Natural killer cell (primary cell): ENCODE measurements around the gene HADHB. TPM values are rescaled to one million over a fixed set of nuclear protein-coding genes. Genes with fewer than 3 reads are reported as not detected.

Experiments used
- ATAC-seq, 3 donors: fragments of 150-1000 bp in 2 of 3; fragments of 200-7000 bp in 1 of 3; cut with Tn5 transposase; 1 replicate in 1 of 3; 2 replicates in 2 of 3; pipeline ENCODE4 v1.10.0; 2021; ENCODE audit warnings: mild to moderate bottlenecking in 2 of 3, moderate library complexity in 2 of 3
- DNase-seq, 2 donors: peaks; one replicate each; pipeline versions ENCODE4 v3.0.0 to v3.0.0-alpha.2; 2013 to 2021; ENCODE audit warnings: mixed read lengths in 1 of 2
- H3K27ac ChIP-seq: one replicate; pipeline ENCODE4 v1.5.1; 2013; ENCODE audit warnings: mild to moderate bottlenecking, low read length
- H3K27me3 ChIP-seq: one replicate; pipeline ENCODE4 v1.6.1; 2013; ENCODE audit warnings: low read length; ENCODE audit not compliant: control insufficient read depth, insufficient read depth
- H3K36me3 ChIP-seq: one replicate; pipeline ENCODE4 v1.6.1; 2013; ENCODE audit warnings: low read length; ENCODE audit not compliant: control insufficient read depth, insufficient read depth
- H3K4me1 ChIP-seq: one replicate; pipeline ENCODE4 v1.6.1; 2013; ENCODE audit warnings: low read length; ENCODE audit not compliant: control insufficient read depth, insufficient read depth
- H3K4me3 ChIP-seq: one replicate; pipeline ENCODE4 v1.5.1; 2013; ENCODE audit warnings: low read length
- H3K9me3 ChIP-seq: one replicate; pipeline ENCODE4 v1.6.1; 2013; ENCODE audit warnings: low read length; ENCODE audit not compliant: control insufficient read depth, insufficient read depth
- H3K27ac Mint-ChIP-seq, 2 donors: one replicate each; pipeline ENCODE4 v1.8.0; 2022; ENCODE audit warnings: mild to moderate bottlenecking in 2 of 2, mixed read lengths in 2 of 2, moderate library complexity in 1 of 2
- H3K27me3 Mint-ChIP-seq, 2 donors: one replicate each; pipeline ENCODE4 v1.8.0; 2022; ENCODE audit warnings: low read depth in 2 of 2, mixed read lengths in 2 of 2
- H3K36me3 Mint-ChIP-seq: one replicate; pipeline ENCODE4 v1.8.0; 2022; ENCODE audit warnings: mixed read lengths
- H3K4me1 Mint-ChIP-seq, 2 donors: one replicate each; pipeline ENCODE4 v1.8.0; 2022; ENCODE audit warnings: mixed read lengths in 2 of 2
- H3K4me3 Mint-ChIP-seq: one replicate; pipeline ENCODE4 v1.8.0; 2022; ENCODE audit warnings: mild to moderate bottlenecking, moderate library complexity, mixed read lengths
- H3K9me3 Mint-ChIP-seq, 2 donors: one replicate each; pipeline ENCODE4 v1.8.0; 2022; ENCODE audit warnings: mixed read lengths in 2 of 2
- WGBS: methylation state at CpG from one replicate; pipeline ENCODE4 v1.1.7; 2013; ENCODE audit warnings: missing lambda C conversion rate; ENCODE audit not compliant: insufficient coverage; 5-methylcytosine and 5-hydroxymethylcytosine counted together
- intact Hi-C: fragments of 100-400 bp; cut with micrococcal nuclease; formaldehyde crosslinking; loops from one replicate; pipeline ENCODE4 v1.14.2; 2022
- total RNA-seq, 4 donors: library from RNA; stranded (reverse); fragments of 120-200 nt in 1 of 4; gene quantifications; one replicate each; pipeline versions ENCODE4 v1.2.3 to v1.2.4, GENCODE V29; 2013 to 2022
- TF ChIP-seq, protein P1 (sequence below): fragments of 200-600 bp; IDR thresholded peaks from one replicate; pipeline ENCODE4 v1.8.0; 2022; ENCODE audit warnings: antibody characterized with exemption

HADHB gene
- total RNA-seq, 3 donors from 2014 or later (not counting 1 experiment from before 2014, with no cell fraction given) = 43.1 to 58.8 (median 53.0) TPM

DNA sequence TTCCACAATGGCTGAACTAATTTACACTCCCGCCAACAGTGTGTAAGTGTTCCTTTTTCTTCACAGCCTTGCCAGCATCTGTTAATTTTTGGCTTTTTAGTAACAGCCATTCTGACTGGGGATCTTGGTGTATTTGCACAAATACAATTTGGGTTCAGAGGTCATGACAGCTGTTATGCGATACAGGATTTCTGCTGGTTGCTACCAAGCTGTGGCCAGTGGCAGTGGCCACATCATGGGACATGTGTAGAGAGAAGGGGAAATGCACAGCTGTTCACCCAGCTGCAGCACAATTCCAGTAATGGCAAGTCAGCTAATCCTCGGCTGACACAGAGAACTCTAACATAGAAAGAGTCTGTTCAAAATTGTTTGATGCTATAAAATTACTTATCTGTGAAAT is 80.2 kb downstream of the HADHB start:
- H3K4me1 Mint-ChIP-seq = peaks cover 3% of the 10 kb centered on the region in 2 donors
- H3K27ac Mint-ChIP-seq = no peak overlapping the region
- WGBS = 68% methylated on average over 2 of the region's 3 CpGs
- Histone ChIP-seq H3K36me3 (no peaks in the 10 kb centered on the region), H3K9me3 (no peaks in the 10 kb centered on the region), H3K27me3 (no peaks in the 10 kb centered on the region), H3K4me1 (no peaks in the 10 kb centered on the region), H3K27ac (no peak overlapping the region), H3K4me3 (no peak overlapping the region)
- H3K9me3 Mint-ChIP-seq = no peaks in the 10 kb centered on the region
- H3K36me3 Mint-ChIP-seq = no peaks in the 10 kb centered on the region
- H3K4me3 Mint-ChIP-seq = no peak overlapping the region
- TF ChIP-seq, protein P1, sequence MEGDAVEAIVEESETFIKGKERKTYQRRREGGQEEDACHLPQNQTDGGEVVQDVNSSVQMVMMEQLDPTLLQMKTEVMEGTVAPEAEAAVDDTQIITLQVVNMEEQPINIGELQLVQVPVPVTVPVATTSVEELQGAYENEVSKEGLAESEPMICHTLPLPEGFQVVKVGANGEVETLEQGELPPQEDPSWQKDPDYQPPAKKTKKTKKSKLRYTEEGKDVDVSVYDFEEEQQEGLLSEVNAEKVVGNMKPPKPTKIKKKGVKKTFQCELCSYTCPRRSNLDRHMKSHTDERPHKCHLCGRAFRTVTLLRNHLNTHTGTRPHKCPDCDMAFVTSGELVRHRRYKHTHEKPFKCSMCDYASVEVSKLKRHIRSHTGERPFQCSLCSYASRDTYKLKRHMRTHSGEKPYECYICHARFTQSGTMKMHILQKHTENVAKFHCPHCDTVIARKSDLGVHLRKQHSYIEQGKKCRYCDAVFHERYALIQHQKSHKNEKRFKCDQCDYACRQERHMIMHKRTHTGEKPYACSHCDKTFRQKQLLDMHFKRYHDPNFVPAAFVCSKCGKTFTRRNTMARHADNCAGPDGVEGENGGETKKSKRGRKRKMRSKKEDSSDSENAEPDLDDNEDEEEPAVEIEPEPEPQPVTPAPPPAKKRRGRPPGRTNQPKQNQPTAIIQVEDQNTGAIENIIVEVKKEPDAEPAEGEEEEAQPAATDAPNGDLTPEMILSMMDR = no peak
- intact Hi-C loops = no loop called here
- ATAC-seq = no peak
- peaks cover 0 to 3% of the 10 kb centered on the region in 2 donors for H3K27me3 Mint-ChIP-seq
- no peak for DNase-seq

DNA sequence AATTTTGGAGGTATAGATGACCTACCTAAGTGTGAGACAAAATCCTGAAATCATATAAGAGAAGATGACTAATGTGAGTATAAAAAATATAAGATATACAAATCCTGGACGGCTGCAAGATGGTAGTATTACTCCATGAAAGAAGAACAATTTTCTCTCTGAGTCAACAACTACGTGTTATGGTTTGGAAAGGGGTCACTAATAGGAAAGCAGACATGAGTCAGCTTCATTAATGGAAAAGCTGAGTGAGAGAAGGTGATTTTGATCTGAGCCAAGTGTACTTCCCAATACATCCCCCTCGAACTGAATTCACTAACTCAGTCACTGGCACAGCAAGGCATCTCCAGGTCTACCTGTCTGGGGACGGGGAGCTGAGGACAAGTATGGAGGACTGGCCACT is 81.1 kb downstream of the HADHB start:
- Histone ChIP-seq H3K9me3 (no peaks in the 10 kb centered on the region), H3K27me3 (no peaks in the 10 kb centered on the region), H3K36me3 (no peaks in the 10 kb centered on the region), H3K4me1 (no peaks in the 10 kb centered on the region), H3K27ac (no peak overlapping the region), H3K4me3 (no peak overlapping the region)
- WGBS = 95% methylated on average over 4 of the region's 4 CpGs
- Mint-ChIP-seq H3K36me3 (no peaks in the 10 kb centered on the region), H3K4me3 (no peak overlapping the region), H3K27ac (no peak overlapping the region), H3K4me1 (peaks cover 8 to 9% of the 10 kb centered on the region in 2 donors), H3K9me3 (no peaks in the 10 kb centered on the region), H3K27me3 (peaks cover 0 to 3% of the 10 kb centered on the region in 2 donors)
- TF ChIP-seq, protein P1 = no peak
- ATAC-seq = no peak
- DNase-seq = no peak
- intact Hi-C loops = no loop called here

DNA sequence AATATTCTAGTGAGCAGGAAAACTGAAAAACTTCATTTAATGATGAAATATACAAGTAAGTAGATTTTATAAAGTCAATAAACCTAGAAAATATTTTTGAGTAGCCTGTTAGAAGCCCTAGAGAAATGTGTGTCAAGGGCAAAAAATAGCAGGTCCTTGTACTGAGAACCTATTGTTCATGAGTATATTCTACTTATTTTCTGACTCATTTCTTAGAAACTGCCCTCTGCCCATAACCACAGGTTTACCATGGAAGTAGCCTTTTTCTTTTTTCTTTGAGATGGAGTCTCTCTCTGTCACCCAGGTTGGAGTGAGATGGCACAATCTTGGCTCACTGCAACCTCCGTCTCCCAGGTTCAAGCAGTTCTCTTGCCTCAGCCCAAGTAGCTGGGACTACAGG is 81.8 kb downstream of the HADHB start:
- peaks cover 0 to 3% of the 10 kb centered on the region in 2 donors for H3K27me3 Mint-ChIP-seq
- Histone ChIP-seq H3K9me3 (no peaks in the 10 kb centered on the region), H3K27ac (no peak overlapping the region), H3K27me3 (no peaks in the 10 kb centered on the region), H3K4me3 (no peak overlapping the region), H3K36me3 (no peaks in the 10 kb centered on the region), H3K4me1 (no peaks in the 10 kb centered on the region)
- no peak overlapping the region for H3K4me3 Mint-ChIP-seq
- DNase-seq = no peak
- H3K4me1 Mint-ChIP-seq = peaks cover 8 to 9% of the 10 kb centered on the region in 2 donors
- H3K36me3 Mint-ChIP-seq = no peaks in the 10 kb centered on the region
- no peak overlapping the region for H3K27ac Mint-ChIP-seq
- TF ChIP-seq, protein P1 = no peak
- intact Hi-C loops = no loop called here
- WGBS = 89% methylated on average over 1 of the region's 1 CpG
- ATAC-seq = no peak
- no peaks in the 10 kb centered on the region for H3K9me3 Mint-ChIP-seq
